ENCODE measurements around the gene SLC9A7.

SLC9A7 gene

DNA sequence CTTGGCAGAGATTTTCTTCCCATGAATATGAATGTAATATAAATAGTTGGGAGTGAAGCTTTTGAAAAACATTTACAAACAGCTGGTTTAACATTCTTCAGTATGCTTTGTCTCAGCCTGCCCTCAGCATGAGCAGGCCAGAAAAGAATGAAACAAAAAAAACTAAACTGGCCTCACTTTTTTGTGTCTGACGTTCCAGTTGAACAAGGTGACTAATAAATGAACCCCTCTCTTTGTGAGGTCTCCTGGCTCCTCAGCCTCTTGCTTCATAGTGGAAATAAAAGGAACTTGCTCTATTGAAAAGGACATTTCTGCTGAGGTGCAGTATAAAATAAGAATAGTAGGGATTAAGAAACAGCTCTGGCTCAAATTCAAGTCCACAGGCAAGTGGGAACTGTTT lies 176.0 kb downstream of the SLC9A7 start:
- Histone ChIP-seq H3K4me1 (ENCODE audit: low read depth, poor library complexity, severe bottlenecking) (no peaks in the 10 kb centered on the region), H2AFZ (ENCODE audit: low read depth) (no peak overlapping the region), H3K4me2 (no peak overlapping the region), H3K9ac (no peak overlapping the region), H3K27me3 (ENCODE audit: insufficient read depth, low read depth) (no peaks in the 10 kb centered on the region), H3K27ac (no peak overlapping the region), H4K20me1 (ENCODE audit: insufficient read depth) (no peaks in the 10 kb centered on the region), H3K4me3 (IDR thresholded peaks at IDR 0.05; ENCODE audit: insufficient read depth, low read depth, low read length) (no peak overlapping the region), H3K79me2 (ENCODE audit: insufficient read depth, low read depth) (no peaks in the 10 kb centered on the region), H3K36me3 (ENCODE audit: insufficient read depth) (no peaks in the 10 kb centered on the region)
- TF ChIP-seq, protein P1, sequence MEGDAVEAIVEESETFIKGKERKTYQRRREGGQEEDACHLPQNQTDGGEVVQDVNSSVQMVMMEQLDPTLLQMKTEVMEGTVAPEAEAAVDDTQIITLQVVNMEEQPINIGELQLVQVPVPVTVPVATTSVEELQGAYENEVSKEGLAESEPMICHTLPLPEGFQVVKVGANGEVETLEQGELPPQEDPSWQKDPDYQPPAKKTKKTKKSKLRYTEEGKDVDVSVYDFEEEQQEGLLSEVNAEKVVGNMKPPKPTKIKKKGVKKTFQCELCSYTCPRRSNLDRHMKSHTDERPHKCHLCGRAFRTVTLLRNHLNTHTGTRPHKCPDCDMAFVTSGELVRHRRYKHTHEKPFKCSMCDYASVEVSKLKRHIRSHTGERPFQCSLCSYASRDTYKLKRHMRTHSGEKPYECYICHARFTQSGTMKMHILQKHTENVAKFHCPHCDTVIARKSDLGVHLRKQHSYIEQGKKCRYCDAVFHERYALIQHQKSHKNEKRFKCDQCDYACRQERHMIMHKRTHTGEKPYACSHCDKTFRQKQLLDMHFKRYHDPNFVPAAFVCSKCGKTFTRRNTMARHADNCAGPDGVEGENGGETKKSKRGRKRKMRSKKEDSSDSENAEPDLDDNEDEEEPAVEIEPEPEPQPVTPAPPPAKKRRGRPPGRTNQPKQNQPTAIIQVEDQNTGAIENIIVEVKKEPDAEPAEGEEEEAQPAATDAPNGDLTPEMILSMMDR (conservative IDR thresholded peaks at IDR 0.05; ENCODE audit: low read depth, low read length): no peak

DNA sequence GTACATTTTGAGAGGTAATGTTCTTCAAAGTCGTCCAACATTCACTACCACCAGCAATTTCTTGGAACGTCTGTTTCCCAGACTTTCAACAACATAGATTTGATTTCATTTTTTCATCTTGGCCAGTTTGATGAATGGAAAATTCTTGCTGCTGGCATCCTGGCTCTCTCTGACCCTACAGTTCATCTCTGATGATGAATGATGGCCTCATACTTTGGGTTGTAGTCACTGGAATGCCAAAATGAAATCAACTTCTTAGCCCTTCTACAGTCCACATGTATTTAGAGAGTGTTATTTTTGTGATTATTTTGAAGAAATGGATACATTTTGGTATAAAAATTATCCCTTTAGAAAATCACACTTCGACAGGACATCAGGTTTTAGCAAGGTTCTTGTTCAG lies 176.6 kb downstream of the SLC9A7 start:
- H3K4me2 ChIP-seq: no peak overlapping the region
- H2AFZ ChIP-seq (ENCODE audit: low read depth): no peak overlapping the region
- H3K9ac ChIP-seq: no peak overlapping the region
- no peaks in the 10 kb centered on the region for H3K36me3 ChIP-seq (ENCODE audit: insufficient read depth)
- no peaks in the 10 kb centered on the region for H3K4me1 ChIP-seq (ENCODE audit: low read depth, poor library complexity, severe bottlenecking)
- no peaks in the 10 kb centered on the region for H4K20me1 ChIP-seq (ENCODE audit: insufficient read depth)
- TF ChIP-seq, protein P1 (conservative IDR thresholded peaks at IDR 0.05; ENCODE audit: low read depth, low read length): no peak
- no peak overlapping the region for H3K27ac ChIP-seq
- no peaks in the 10 kb centered on the region for H3K79me2 ChIP-seq (ENCODE audit: insufficient read depth, low read depth)
- H3K27me3 ChIP-seq (ENCODE audit: insufficient read depth, low read depth): no peaks in the 10 kb centered on the region
- H3K4me3 ChIP-seq (IDR thresholded peaks at IDR 0.05; ENCODE audit: insufficient read depth, low read depth, low read length): no peak overlapping the region

GRCh38 chrX:46580613-46581012 lies 178.3 kb downstream of the SLC9A7 start:
- no peaks in the 10 kb centered on the region for H3K36me3 ChIP-seq (ENCODE audit: insufficient read depth)
- no peak overlapping the region for H3K9ac ChIP-seq
- H3K4me2 ChIP-seq: no peak overlapping the region
- H3K4me1 ChIP-seq (ENCODE audit: low read depth, poor library complexity, severe bottlenecking): no peaks in the 10 kb centered on the region
- H3K79me2 ChIP-seq (ENCODE audit: insufficient read depth, low read depth): no peaks in the 10 kb centered on the region
- H3K27ac ChIP-seq: no peak overlapping the region
- H4K20me1 ChIP-seq (ENCODE audit: insufficient read depth): no peaks in the 10 kb centered on the region
- TF ChIP-seq, protein P1 (conservative IDR thresholded peaks at IDR 0.05; ENCODE audit: low read depth, low read length): no peak
- H3K4me3 ChIP-seq (IDR thresholded peaks at IDR 0.05; ENCODE audit: insufficient read depth, low read depth, low read length): no peak overlapping the region
- H3K27me3 ChIP-seq (ENCODE audit: insufficient read depth, low read depth): no peaks in the 10 kb centered on the region
- no peak overlapping the region for H2AFZ ChIP-seq (ENCODE audit: low read depth)

- Histone ChIP-seq H3K27ac (no peak overlapping the region), H3K4me2 (no peak overlapping the region), H3K79me2 (ENCODE audit: insufficient read depth, low read depth) (no peaks in the 10 kb centered on the region), H3K36me3 (ENCODE audit: insufficient read depth) (no peaks in the 10 kb centered on the region), H3K4me1 (ENCODE audit: low read depth, poor library complexity, severe bottlenecking) (no peaks in the 10 kb centered on the region), H2AFZ (ENCODE audit: low read depth) (no peak overlapping the region), H3K9ac (no peak overlapping the region), H3K27me3 (ENCODE audit: insufficient read depth, low read depth) (no peaks in the 10 kb centered on the region), H4K20me1 (ENCODE audit: insufficient read depth) (no peaks in the 10 kb centered on the region), H3K4me3 (IDR thresholded peaks at IDR 0.05; ENCODE audit: insufficient read depth, low read depth, low read length) (no peak overlapping the region)
- TF ChIP-seq, protein P1 (conservative IDR thresholded peaks at IDR 0.05; ENCODE audit: low read depth, low read length): no peak
Measured at GRCh38 chrX:46579250-46579649, 179.7 kb downstream of the SLC9A7 start.

All from KMS-11 (cell line).